Activated T-cell treated with anti-CD3 and anti-CD28 coated beads for 24 hours (primary cell): ENCODE measurements around the gene DIPK1B.

ENCODE experiments used
- DNase-seq: peaks from one replicate; pipeline ENCODE4 v3.0.0-alpha.2; 2020; ENCODE audit warnings: low read depth

The DIPK1B gene

DNA sequence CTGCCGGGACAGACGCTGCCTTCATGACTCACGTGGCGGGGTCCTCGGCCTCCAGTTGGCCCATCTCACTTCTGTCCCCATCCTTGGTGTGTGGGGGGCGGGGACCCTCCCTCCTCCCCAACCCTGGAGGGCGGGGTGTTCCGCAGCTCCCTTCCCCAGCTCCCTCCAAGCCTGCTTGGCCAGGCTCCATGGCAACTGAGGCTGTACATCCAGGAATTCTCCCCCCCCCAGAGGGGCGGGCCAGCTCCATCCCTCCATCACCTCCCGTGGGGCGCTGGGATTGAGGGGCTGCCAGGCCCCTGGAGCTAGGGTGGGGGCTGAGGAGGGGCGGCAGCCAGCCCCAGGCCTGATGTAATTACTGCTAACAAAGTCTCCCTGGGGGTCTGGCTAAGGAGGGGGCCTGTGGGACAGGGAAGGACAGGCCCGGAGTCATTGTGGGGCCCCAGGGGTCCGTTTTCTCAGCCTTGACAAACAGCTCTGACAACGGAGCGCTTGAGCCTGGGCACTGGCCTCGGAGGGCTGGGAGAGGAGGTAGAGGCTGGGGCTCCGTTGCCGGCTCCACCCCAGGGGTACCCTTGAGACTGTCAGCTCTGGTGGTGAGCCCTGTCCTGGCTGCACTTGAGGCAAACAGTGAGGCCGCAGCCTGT is 8.0 kb downstream of the DIPK1B start:
- DNase-seq = no peak

DNA sequence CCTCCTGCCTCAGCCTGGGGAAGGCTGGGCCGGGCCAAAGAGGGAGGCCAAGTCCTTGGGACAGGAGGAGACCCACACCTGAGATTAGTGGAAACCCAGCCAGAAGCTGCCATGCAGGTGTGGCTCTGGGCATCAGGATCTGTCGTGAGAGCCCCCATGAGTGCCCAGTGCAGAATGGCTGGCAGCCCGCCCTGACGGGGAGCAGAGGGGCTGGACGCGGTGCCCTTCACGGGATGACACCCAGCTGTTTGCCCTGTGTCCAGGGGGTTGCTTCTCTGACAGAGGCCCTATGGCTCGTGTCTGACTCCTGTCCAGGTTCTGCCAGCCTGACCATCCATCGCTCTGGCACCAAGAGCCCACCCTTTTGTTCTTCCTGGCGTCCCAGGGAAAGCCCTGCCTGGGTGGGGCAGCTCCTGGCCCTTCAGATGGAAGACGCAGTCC is 8.5 kb downstream of the DIPK1B start:
- DNase-seq = no peak

DNA sequence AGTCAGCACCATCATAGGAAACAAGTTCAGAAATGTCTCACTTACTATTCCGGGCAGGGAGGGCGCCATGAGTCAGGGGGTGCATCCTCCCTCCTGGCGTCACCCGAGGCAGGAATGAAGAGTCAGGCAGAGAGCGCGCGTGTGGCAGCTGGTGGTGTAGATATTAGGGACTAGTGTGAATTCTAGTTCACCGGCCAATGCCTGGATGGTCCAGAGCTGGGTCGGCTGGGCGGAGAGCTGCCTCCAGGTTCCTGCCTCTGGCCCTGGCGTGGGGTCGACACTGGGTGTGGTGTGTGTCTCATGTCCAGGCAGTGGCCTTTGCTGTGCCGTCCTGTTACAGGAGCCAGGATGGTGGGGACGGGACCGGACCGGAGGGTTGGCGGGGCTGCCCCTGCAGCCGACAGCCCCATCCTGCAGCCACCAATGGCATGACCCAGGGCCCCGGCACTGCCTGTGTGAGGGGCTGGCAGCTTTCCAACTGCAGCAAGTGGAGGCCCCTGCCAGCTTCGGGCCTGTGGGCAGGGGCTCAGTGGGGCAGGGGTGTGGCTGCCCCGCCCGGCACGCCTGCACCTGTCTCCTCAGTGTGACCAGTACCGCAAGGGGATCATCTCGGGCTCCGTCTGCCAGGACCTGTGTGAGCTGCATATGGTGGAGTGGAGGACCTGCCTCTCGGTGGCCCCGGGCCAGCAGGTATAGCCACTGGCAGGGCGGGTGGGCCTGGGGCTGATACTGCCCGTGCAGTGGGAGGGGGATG is 9.1 kb downstream of the DIPK1B start:
- DNase-seq = no peak

DNA sequence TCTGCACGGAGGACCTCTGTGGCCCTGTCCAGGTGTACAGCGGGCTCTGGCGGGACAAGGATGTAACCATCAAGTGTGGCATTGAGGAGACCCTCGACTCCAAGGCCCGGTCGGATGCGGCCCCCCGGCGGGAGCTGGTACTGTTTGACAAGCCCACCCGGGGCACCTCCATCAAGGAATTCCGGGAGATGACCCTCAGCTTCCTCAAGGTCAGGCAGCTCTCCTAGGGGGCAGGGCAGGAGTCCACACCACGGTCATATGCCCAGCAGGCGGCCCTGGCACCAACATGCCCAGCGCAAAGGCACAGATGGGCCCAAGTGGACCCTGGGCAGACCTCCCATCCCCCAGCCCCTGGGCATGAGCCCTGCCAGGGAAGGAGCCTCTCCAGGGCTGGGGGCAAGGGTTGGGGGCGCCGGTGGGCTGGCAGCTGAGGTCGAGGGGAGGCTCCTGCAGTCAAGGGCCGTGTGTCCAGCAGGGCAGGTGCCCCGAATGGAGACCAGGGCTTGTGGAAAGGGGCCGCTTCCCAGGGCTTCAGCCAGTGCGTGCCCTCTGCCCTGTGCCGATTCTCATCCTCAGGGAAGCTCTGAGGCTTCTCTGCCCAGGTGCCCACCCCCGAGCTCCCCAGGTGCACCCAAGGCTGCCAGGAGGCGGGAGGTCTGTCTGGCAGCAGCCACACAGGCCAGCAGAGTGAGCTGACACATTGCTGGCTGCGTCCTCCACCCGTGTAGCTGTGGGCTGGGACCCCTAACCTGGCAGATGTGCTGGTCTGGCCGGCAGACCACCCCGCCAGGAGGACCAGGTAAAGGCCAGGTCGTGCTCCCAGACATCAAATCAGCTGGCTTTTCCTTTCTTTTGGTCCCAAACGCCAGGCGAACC is 10.0 kb downstream of the DIPK1B start:
- no peak for DNase-seq

DNA sequence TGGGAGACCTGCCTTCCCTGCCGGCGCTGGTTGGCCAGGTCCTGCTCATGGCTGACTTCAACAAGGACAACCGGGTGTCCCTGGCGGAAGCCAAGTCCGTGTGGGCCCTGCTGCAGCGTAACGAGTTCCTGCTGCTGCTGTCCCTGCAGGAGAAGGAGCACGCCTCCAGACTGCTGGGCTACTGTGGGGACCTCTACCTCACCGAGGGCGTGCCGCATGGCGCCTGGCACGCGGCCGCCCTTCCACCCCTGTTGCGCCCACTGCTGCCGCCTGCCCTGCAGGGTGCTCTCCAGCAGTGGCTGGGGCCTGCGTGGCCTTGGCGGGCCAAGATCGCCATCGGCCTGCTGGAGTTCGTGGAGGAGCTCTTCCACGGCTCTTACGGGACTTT is 10.6 kb downstream of the DIPK1B start:
- DNase-seq = no peak

DNA sequence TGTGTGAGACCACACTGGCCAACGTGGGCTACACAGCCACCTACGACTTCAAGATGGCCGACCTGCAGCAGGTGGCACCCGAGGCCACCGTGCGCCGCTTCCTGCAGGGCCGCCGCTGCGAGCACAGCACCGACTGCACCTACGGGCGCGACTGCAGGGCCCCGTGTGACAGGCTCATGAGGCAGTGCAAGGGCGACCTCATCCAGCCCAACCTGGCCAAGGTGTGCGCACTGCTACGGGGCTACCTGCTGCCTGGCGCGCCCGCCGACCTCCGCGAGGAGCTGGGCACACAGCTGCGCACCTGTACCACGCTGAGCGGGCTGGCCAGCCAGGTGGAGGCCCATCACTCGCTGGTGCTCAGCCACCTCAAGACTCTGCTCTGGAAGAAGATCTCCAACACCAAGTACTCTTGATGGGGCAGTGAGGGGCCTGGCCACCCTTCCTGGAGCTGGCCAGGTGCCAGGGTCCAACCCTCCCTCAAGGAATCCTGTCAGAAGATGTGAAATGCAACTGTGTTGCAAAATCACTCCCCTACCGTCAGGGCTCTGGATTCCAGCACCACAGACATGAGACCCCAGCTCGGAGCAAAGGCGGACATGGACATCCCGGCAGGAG is 11.1 kb downstream of the DIPK1B start:
- no peak for DNase-seq

DNA sequence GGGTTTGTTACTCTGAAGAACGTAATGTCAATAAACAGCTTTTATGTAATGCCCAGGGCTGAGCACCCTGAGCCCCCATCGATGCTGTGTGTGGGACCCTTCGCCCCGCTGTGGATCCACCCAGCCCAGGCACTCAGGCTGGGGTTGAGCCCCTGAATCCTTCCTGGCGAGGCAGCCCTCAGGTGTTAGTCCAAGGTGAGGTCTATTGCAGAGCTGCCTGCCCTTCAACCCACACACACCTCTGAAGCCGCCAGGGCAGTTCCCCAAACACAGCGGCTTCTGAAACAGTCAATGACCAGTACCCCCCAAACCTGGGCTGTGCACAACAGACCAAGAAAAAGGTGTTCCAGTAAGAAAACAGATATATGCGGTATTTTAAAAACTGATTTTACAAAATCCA is 11.6 kb downstream of the DIPK1B start:
- no peak for DNase-seq

DNA sequence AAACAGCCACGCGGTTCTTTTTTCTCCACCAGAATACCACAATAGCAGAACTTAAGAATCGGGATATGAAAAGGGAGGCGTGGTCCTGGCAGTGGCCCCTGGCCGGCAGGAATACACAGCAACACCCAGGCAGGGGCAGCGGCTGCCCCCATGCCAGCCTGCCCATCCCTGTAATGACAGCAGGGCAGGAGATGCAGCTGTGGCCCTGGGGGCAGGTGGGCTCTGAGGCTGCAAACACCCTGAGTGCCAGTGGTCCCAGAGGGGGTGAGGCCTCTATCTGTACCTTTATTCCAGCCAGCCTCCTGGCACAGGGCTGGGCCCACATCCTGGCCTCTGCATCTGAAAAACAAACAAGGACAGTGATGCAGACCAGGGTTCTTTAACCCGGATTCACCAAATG is 12.4 kb downstream of the DIPK1B start:
- no peak for DNase-seq

DNA sequence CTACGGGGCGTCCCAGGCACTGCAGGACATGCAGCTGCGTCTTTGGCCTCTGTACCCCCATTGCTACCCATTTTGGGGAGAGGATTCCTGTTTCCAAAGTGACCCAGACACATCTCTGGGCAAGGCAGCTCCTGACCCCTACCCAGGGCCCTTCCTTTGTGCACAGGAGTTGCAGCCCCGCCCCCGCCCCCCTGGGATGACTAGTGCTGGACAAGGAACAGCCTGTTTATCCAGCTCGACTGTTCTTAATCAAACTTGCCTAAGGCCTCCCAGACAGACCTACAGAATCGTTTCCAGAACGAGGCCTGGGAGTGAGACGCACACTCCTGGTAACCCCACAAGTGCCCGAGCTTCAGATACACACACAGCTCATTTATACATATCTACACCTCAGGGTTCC is 13.2 kb downstream of the DIPK1B start:
- DNase-seq = no peak

DNA sequence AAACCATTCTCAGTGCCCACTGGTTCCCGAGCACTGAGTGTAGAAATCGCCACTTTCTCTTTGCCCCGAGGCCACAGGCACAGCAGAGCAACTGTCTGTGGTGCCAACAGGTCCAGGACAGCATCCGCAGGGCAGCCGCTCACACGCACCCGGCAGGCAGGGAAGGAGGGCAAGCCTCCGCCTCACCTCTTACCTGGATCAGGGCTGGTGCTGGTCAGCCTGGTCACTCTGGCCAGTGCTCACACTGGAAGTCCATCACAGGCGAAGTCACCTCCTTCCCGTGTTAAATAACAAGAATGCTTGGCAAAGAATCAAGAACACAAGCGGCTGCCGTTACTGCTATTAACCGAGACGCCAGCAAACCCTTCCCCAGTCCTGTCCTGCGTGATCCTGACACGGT is 13.7 kb downstream of the DIPK1B start:
- DNase-seq = no peak

DNA sequence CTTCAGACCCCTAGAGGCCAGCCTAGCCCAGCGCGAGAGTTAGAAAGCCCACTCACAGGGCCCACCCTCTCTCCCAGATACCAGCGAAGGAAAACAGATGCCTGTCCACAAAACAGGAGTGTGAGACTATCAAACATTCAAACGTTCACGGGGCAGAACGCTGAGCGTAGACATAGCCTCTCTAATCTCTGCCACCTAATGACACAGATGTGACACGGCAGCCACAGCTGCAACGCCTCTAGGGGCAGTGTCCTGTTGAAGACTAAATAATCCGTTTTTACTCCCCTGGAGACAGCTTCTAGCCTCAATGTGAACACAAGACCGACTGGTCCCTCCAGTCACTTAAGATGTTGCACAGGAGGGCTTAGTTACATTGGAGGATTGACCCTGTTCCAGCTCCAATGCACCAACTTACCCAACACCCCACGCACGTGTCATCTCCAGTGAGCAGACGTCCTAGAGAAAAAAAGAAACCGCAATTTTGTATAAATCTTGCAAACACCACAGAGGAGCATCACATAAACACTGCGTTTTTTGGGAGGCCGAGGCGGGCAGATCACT is 14.3 kb downstream of the DIPK1B start:
- DNase-seq = peak; percentile 35

DNA sequence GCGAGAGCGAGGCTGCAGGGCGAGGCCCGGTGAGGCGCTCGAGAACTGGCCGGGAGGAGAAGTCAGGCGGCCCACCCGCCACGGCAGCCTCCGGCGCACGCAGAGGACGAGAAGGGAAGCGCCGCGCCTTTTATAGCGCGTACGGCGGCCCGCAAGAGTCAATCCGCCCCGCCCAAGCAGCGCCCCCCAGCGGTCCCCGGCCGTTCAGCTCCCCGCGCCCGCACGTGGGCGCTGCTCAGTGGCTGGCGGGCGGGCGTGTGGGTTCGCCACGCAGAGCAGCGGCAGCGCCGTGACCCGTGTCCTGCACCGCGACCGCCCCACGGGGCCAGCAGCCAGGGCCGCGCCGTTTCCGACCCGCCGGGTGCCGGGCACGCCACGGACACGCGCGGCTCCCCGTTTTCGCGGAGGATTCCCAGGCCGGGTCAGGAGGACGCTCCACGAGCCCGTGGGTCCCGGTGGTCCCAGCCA is 15.7 kb downstream of the DIPK1B start:
- DNase-seq = peak; percentile 88

DNA sequence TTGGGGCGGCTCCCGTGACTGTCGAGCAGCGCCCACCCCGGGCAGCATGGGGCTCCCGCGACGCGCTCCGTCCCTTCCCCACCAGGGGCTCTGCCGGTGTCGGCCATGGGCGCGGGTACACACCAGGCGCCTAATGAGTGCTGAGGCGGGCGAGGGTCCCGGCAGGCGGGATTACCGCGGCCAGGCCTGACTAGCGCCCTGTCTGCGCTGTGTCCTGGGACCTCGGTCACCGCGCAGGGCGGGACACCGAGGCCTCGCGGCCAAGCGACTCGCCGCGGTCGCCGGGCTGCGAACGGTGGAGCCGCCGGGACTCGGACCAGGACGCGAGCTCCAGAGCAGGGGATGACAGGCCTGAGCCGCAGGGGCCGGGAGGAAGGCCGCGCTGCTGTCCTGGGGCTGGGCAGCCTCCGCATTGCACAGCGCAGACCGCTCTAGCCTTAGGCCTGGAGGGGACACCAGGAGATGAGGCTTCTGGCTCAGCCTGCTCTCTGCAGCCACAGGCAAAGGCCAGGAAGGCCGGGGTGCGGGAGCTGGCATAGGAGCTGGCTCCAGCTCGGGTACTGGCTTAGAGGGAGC is 16.3 kb downstream of the DIPK1B start:
- no peak for DNase-seq

DNA sequence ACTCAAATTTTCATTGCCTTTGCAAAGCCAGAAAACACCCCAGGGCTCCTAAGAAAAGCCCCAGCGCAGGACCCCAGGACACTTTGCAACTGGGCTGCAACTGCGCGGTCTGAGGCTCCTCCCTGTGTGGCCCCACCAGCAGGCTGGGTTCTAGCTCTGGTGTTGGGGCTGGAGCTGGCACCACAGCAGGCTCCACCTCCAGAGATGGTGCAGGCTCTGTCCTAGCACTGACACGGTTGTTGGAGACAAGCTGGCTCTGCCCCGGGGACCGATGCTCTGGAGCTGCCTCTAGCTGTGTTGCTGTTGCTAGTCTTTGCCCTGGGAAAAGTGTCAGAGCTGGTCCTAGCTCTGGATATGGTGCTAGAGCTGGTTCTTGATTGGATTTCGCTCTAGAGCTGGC is 16.8 kb downstream of the DIPK1B start:
- DNase-seq = no peak

DNA sequence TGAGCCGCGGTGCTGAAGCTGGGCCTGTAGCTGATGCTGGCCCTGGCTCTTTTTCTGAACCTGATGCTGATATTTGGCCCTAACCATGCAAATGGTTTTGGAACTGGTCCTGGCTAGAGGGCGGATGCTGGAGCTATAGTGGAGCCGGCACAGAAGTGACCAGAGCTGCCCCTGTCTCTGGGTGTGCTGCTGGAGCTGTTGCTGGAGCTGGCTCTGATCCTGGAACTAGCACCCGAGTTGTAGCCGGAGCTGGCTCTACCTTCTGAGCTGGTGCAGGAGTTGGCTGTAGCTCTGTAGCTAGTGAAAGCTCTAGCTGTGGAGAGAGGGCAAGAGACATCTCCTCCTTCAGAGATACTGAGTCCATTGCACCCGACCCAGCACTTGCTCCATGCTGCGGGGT is 17.6 kb downstream of the DIPK1B start:
- no peak for DNase-seq

DNA sequence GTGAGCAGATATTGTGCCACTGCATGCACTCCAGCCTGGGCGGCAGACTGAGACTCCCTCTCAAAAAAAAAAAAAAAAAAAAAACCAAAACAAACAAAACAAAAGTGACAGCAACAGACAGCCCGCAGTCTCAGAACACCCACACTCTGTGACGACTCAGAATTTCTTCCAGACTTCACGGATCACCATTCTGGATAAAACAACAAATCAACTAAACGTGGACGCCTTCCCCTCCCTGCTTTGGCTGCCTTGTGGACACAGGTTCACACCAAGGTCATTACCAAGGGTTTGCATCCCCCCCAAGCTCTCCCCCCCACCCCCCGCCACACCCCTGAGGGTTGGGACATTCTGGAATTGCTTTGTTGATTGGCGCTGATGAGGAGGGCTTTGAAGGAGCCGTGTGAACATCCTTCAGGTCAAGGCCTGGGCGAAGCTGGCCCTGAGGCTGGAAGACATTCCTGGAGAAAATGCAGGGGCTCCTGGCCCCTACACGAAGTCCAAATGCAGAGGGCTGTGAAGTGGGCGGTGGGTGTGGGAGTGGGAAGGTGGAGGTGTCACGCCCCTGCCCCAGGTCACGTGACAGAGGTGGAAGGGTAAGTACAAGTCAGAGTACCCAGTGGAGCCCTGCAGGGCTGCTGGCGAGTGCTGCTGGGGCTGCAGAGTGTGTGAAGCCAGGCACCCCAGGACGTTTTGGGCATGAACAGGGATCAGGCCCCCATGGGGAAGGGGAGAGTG is 20.2 kb downstream of the DIPK1B start:
- DNase-seq = no peak

DNA sequence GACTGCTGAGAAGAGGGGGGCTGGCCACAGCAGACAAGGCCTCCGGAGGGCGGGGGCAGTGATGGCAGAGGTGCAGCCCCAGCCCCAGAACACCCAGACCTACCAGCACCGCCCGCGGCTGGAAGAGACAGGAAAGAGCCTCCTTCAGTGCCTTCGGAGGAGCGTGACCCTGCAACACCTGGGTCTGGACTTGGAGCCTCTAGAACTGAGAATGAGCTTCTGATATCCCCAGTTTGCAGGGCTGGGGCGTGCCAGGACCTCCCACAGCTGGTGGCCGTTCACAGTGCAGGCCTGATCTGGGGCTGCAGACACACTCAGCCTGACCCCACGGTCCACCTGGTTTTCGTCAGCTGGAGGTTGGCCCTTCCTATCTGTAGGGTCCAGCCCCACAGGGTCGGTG is 21.2 kb downstream of the DIPK1B start:
- DNase-seq = no peak

DNA sequence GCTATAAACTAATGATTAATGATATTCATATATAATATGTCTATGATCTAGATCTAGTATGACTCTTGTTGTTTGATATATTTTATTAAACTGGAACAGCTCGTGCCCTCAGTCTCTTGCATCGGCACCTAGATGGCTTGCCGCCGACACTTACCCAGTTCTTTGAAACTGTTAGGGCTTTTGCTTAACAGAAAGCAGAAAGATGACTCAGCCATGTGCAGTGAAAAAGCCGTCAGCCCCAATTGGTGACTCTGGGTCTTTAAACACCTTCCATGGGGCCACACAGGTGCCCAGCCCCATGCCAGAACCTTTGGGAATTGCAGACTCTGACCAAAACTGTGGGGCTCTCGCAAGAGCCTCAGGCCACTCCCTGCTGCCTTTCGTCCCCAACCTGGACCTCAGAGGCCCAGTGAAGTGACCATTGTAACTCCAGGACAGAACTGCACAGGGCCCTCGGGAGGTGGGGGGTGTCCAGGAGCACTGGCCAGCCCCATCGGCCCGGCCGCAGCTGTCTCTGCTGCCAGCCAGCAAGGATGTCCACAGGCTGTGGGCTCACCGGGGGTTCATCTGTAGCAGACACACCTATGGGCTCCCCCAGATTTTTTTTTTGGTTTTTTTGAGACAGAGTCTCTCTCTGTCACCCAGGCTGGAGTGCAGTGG is 22.6 kb downstream of the DIPK1B start:
- DNase-seq = no peak

DNA sequence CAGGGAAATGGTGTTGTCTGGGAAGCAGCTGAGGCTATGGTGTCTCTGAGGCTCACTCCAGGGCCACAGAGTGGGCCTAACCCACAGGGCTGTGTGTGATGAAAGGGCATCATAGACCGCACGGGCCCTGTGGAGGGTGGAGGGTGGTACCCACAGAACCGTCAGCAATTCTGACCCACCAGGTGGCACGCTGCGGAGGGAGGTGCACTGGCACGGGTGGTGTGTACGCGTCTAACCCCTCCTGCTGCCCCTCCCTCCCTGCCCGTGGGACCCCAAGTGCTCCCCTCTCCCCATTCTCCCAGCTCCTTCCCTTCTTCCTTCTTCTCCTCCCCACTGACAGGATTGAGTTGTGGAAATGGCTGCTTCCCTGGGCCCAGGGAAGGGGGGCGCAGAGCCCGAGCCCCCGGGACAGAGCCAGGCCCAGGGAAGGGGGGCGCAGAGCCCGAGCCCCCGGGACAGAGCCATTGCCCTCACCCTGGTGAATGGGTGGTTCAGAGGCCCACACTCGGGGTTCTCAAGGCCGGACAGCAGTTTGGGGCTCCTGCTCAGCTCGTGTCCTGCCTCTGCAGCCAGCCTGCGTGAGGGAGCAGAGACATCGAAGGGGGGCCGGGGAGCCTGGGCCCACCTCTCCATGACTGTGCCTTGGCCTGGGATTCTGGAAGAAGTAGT is 23.6 kb downstream of the DIPK1B start:
- no peak for DNase-seq

DNA sequence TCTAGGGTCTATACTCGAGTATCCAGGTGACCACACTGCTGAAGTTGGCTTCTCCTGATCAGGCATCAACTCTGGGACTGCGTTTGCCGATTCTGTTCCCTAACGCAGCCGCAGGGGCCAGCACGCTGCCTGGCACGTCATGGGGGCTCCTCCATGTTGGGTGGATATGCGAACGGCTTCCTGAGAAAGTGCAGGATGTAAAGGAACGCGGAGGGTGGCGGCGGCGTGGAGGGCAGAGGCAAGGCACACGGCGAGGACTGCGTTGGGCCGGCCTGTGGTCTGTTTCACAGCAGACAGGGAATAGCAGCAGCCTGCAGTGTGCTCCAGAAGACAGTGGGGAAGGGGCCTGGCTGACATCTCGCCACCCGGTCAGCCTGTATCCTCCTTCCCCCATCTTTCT is 26.6 kb downstream of the DIPK1B start:
- DNase-seq = no peak
